MM.1S (cell line): ENCODE measurements around the gene SGCD.

Experiments used
- DNase-seq: peaks from one replicate; pipeline ENCODE4 v3.0.0-alpha.2; 2015
- H2AFZ ChIP-seq: fragments of 300-600 bp; sonication (generic); 2 replicates; pipeline ENCODE4 v1.6.0; 2016; ENCODE audit warnings: antibody characterized with exemption, low read length
- H3F3A ChIP-seq: fragments of 300-600 bp; sonication (generic); 2 replicates; pipeline ENCODE4 v1.6.1; 2016; ENCODE audit warnings: mild to moderate bottlenecking, antibody characterized with exemption, low read length, moderate library complexity, mixed read lengths; ENCODE audit not compliant: insufficient read depth
- H3K27ac ChIP-seq: fragments of 300-600 bp; sonication (generic); 2 replicates; pipeline ENCODE4 v1.5.1; 2016; ENCODE audit warnings: mild to moderate bottlenecking, low read length
- H3K27me3 ChIP-seq: fragments of 300-600 bp; sonication (generic); replicated peaks from 2 replicates; pipeline ENCODE4 v1.6.0; 2016; ENCODE audit warnings: low read length; ENCODE audit not compliant: insufficient read depth
- H3K36me3 ChIP-seq: fragments of 300-600 bp; sonication (generic); replicated peaks from 2 replicates; pipeline ENCODE4 v1.6.1; 2016; ENCODE audit warnings: mild to moderate bottlenecking, low read length, mixed read lengths; ENCODE audit not compliant: insufficient read depth
- H3K4me1 ChIP-seq: fragments of 300-600 bp; sonication (generic); 2 replicates; pipeline ENCODE4 v1.6.1; 2016; ENCODE audit warnings: low read length, mixed read lengths
- H3K4me2 ChIP-seq: fragments of 300-600 bp; sonication (generic); 2 replicates; pipeline ENCODE4 v1.6.0; 2016; ENCODE audit warnings: low read depth, low read length
- H3K4me3 ChIP-seq: fragments of 300-600 bp; sonication (generic); 2 replicates; pipeline ENCODE4 v1.5.1; 2016; ENCODE audit warnings: low read length, mixed read lengths
- H3K79me2 ChIP-seq: fragments of 300-600 bp; sonication (generic); 2 replicates; pipeline ENCODE4 v1.6.1; 2016; ENCODE audit warnings: mixed run types, low read length, mixed read lengths
- H3K9ac ChIP-seq: fragments of 300-600 bp; sonication (generic); 2 replicates; pipeline ENCODE4 v1.6.1; 2016; ENCODE audit warnings: low read length, mixed read lengths
- H3K9me2 ChIP-seq: fragments of 300-600 bp; sonication (generic); replicated peaks from 2 replicates; pipeline ENCODE4 v1.6.1; 2016; ENCODE audit warnings: mild to moderate bottlenecking, low read length, mixed read lengths; ENCODE audit not compliant: insufficient read depth
- H3K9me3 ChIP-seq: fragments of 300-600 bp; sonication (generic); replicated peaks from 2 replicates; pipeline ENCODE4 v1.6.1; 2016; ENCODE audit warnings: mild to moderate bottlenecking, low read length, mixed read lengths; ENCODE audit not compliant: insufficient read depth
- H4K20me1 ChIP-seq: fragments of 300-600 bp; sonication (generic); 2 replicates; pipeline ENCODE4 v1.6.1; 2016; ENCODE audit warnings: mild to moderate bottlenecking, low read length, moderate library complexity, mixed read lengths; ENCODE audit not compliant: insufficient read depth
- CTCF ChIP-seq: fragments of 300-600 bp; sonication (generic); IDR thresholded peaks from 2 replicates; pipeline ENCODE4 v1.5.1; 2016; ENCODE audit warnings: antibody characterized with exemption, low read length, mixed read lengths
- EZH2 ChIP-seq: fragments of 300-600 bp; sonication (generic); optimal IDR thresholded peaks from 2 replicates; pipeline ENCODE3; 2017; ENCODE audit warnings: low read depth, mild to moderate bottlenecking, antibody characterized with exemption, low read length, mixed read lengths
- EZH2phosphoT487 ChIP-seq: fragments of 300-600 bp; sonication (generic); IDR thresholded peaks from 2 replicates; pipeline ENCODE4 v1.6.1; 2018; ENCODE audit warnings: antibody characterized with exemption, low read length

The SGCD gene

GRCh38 chr5:156593546-156593945 is 266.6 kb downstream of the SGCD start:
- H3K9me2 ChIP-seq = no peaks in the 10 kb centered on the region
- H3K4me1 ChIP-seq = no peaks in the 10 kb centered on the region
- H3K27me3 ChIP-seq = no peaks in the 10 kb centered on the region
- no peaks in the 10 kb centered on the region for H4K20me1 ChIP-seq
- H3K36me3 ChIP-seq = no peaks in the 10 kb centered on the region
- no peak for TF ChIP-seq EZH2phosphoT487
- no peak for TF ChIP-seq CTCF
- no peak for TF ChIP-seq EZH2
- no peak for DNase-seq
- no peaks in the 10 kb centered on the region for H3K9me3 ChIP-seq
- H3F3A ChIP-seq = no peaks in the 10 kb centered on the region
- no peak overlapping the region for H3K4me3 ChIP-seq
- no peak overlapping the region for H3K4me2 ChIP-seq
- no peak overlapping the region for H2AFZ ChIP-seq
- H3K27ac ChIP-seq = no peak overlapping the region
- H3K9ac ChIP-seq = no peak overlapping the region
- no peaks in the 10 kb centered on the region for H3K79me2 ChIP-seq

GRCh38 chr5:156594406-156594805 is 267.4 kb downstream of the SGCD start:
- no peak overlapping the region for H2AFZ ChIP-seq
- no peaks in the 10 kb centered on the region for H3F3A ChIP-seq
- no peak for TF ChIP-seq CTCF
- TF ChIP-seq EZH2phosphoT487 = no peak
- TF ChIP-seq EZH2 = no peak
- H3K79me2 ChIP-seq = no peaks in the 10 kb centered on the region
- no peaks in the 10 kb centered on the region for H3K9me3 ChIP-seq
- no peaks in the 10 kb centered on the region for H3K27me3 ChIP-seq
- no peak overlapping the region for H3K9ac ChIP-seq
- no peak overlapping the region for H3K4me2 ChIP-seq
- no peaks in the 10 kb centered on the region for H3K36me3 ChIP-seq
- H3K27ac ChIP-seq = no peak overlapping the region
- no peaks in the 10 kb centered on the region for H3K9me2 ChIP-seq
- no peak for DNase-seq
- no peaks in the 10 kb centered on the region for H4K20me1 ChIP-seq
- H3K4me1 ChIP-seq = no peaks in the 10 kb centered on the region
- H3K4me3 ChIP-seq = no peak overlapping the region

- Histone ChIP-seq H3K9ac (no peak overlapping the region), H3K4me1 (no peaks in the 10 kb centered on the region), H3K9me3 (no peaks in the 10 kb centered on the region), H3K27me3 (no peaks in the 10 kb centered on the region), H3K27ac (no peak overlapping the region), H4K20me1 (no peaks in the 10 kb centered on the region), H3K4me3 (no peak overlapping the region), H3K4me2 (no peak overlapping the region), H3K9me2 (no peaks in the 10 kb centered on the region), H3F3A (no peaks in the 10 kb centered on the region), H3K36me3 (no peaks in the 10 kb centered on the region), H2AFZ (no peak overlapping the region), H3K79me2 (no peaks in the 10 kb centered on the region)
- DNase-seq = no peak
- no peak for TF ChIP-seq EZH2
These were observed 268.3 kb downstream of the SGCD start for GRCh38 chr5:156595132-156595787.

GRCh38 chr5:156597276-156597675 is 270.3 kb downstream of the SGCD start:
- no peaks in the 10 kb centered on the region for H3F3A ChIP-seq
- no peak overlapping the region for H2AFZ ChIP-seq
- DNase-seq = no peak
- no peak overlapping the region for H3K4me3 ChIP-seq
- no peak overlapping the region for H3K9ac ChIP-seq
- no peaks in the 10 kb centered on the region for H3K79me2 ChIP-seq
- no peaks in the 10 kb centered on the region for H4K20me1 ChIP-seq
- no peaks in the 10 kb centered on the region for H3K4me1 ChIP-seq
- no peak overlapping the region for H3K27ac ChIP-seq
- no peaks in the 10 kb centered on the region for H3K9me3 ChIP-seq
- TF ChIP-seq EZH2phosphoT487 (no peak), EZH2 (no peak), CTCF (no peak)
- no peaks in the 10 kb centered on the region for H3K9me2 ChIP-seq
- H3K27me3 ChIP-seq = no peaks in the 10 kb centered on the region
- no peak overlapping the region for H3K4me2 ChIP-seq
- no peaks in the 10 kb centered on the region for H3K36me3 ChIP-seq
